MM.1S (cell line): ENCODE measurements around the gene AKR1B15.
A peak's percentile ranks its signal among the peaks of the same experiment; 100 is the strongest.

Experiments
- DNase-seq: peaks from one replicate; pipeline ENCODE4 v3.0.0-alpha.2; 2015
- H2AFZ ChIP-seq: fragments of 300-600 bp; sonication (generic); 2 replicates; pipeline ENCODE4 v1.6.0; 2016; ENCODE audit warnings: antibody characterized with exemption, low read length
- H3F3A ChIP-seq: fragments of 300-600 bp; sonication (generic); 2 replicates; pipeline ENCODE4 v1.6.1; 2016; ENCODE audit warnings: mild to moderate bottlenecking, antibody characterized with exemption, low read length, moderate library complexity, mixed read lengths; ENCODE audit not compliant: insufficient read depth
- H3K27ac ChIP-seq: fragments of 300-600 bp; sonication (generic); 2 replicates; pipeline ENCODE4 v1.5.1; 2016; ENCODE audit warnings: mild to moderate bottlenecking, low read length
- H3K27me3 ChIP-seq: fragments of 300-600 bp; sonication (generic); replicated peaks from 2 replicates; pipeline ENCODE4 v1.6.0; 2016; ENCODE audit warnings: low read length; ENCODE audit not compliant: insufficient read depth
- H3K36me3 ChIP-seq: fragments of 300-600 bp; sonication (generic); replicated peaks from 2 replicates; pipeline ENCODE4 v1.6.1; 2016; ENCODE audit warnings: mild to moderate bottlenecking, low read length, mixed read lengths; ENCODE audit not compliant: insufficient read depth
- H3K4me1 ChIP-seq: fragments of 300-600 bp; sonication (generic); 2 replicates; pipeline ENCODE4 v1.6.1; 2016; ENCODE audit warnings: low read length, mixed read lengths
- H3K4me2 ChIP-seq: fragments of 300-600 bp; sonication (generic); 2 replicates; pipeline ENCODE4 v1.6.0; 2016; ENCODE audit warnings: low read depth, low read length
- H3K4me3 ChIP-seq: fragments of 300-600 bp; sonication (generic); 2 replicates; pipeline ENCODE4 v1.5.1; 2016; ENCODE audit warnings: low read length, mixed read lengths
- H3K79me2 ChIP-seq: fragments of 300-600 bp; sonication (generic); 2 replicates; pipeline ENCODE4 v1.6.1; 2016; ENCODE audit warnings: mixed run types, low read length, mixed read lengths
- H3K9ac ChIP-seq: fragments of 300-600 bp; sonication (generic); 2 replicates; pipeline ENCODE4 v1.6.1; 2016; ENCODE audit warnings: low read length, mixed read lengths
- H3K9me2 ChIP-seq: fragments of 300-600 bp; sonication (generic); replicated peaks from 2 replicates; pipeline ENCODE4 v1.6.1; 2016; ENCODE audit warnings: mild to moderate bottlenecking, low read length, mixed read lengths; ENCODE audit not compliant: insufficient read depth
- H3K9me3 ChIP-seq: fragments of 300-600 bp; sonication (generic); replicated peaks from 2 replicates; pipeline ENCODE4 v1.6.1; 2016; ENCODE audit warnings: mild to moderate bottlenecking, low read length, mixed read lengths; ENCODE audit not compliant: insufficient read depth
- H4K20me1 ChIP-seq: fragments of 300-600 bp; sonication (generic); 2 replicates; pipeline ENCODE4 v1.6.1; 2016; ENCODE audit warnings: mild to moderate bottlenecking, low read length, moderate library complexity, mixed read lengths; ENCODE audit not compliant: insufficient read depth
- CTCF ChIP-seq: fragments of 300-600 bp; sonication (generic); IDR thresholded peaks from 2 replicates; pipeline ENCODE4 v1.5.1; 2016; ENCODE audit warnings: antibody characterized with exemption, low read length, mixed read lengths
- EZH2 ChIP-seq: fragments of 300-600 bp; sonication (generic); optimal IDR thresholded peaks from 2 replicates; pipeline ENCODE3; 2017; ENCODE audit warnings: low read depth, mild to moderate bottlenecking, antibody characterized with exemption, low read length, mixed read lengths
- EZH2phosphoT487 ChIP-seq: fragments of 300-600 bp; sonication (generic); IDR thresholded peaks from 2 replicates; pipeline ENCODE4 v1.6.1; 2018; ENCODE audit warnings: antibody characterized with exemption, low read length

AKR1B15 gene

GRCh38 chr7:134601459-134601858, 52.5 kb downstream of the AKR1B15 start:
- no peak overlapping the region for H3K4me3 ChIP-seq
- H3K36me3 ChIP-seq: no peaks in the 10 kb centered on the region
- no peaks in the 10 kb centered on the region for H3F3A ChIP-seq
- TF ChIP-seq CTCF (no peak), EZH2 (no peak), EZH2phosphoT487 (no peak)
- no peaks in the 10 kb centered on the region for H3K79me2 ChIP-seq
- no peak overlapping the region for H3K4me2 ChIP-seq
- H3K9me3 ChIP-seq: no peaks in the 10 kb centered on the region
- H3K4me1 ChIP-seq: no peaks in the 10 kb centered on the region
- no peak overlapping the region for H2AFZ ChIP-seq
- H3K9me2 ChIP-seq: no peaks in the 10 kb centered on the region
- H3K9ac ChIP-seq: no peak overlapping the region
- H3K27me3 ChIP-seq: no peaks in the 10 kb centered on the region
- no peak for DNase-seq
- H4K20me1 ChIP-seq: no peaks in the 10 kb centered on the region
- H3K27ac ChIP-seq: no peak overlapping the region

- Histone ChIP-seq H3K79me2 (no peaks in the 10 kb centered on the region), H2AFZ (no peak overlapping the region), H3K9me3 (no peaks in the 10 kb centered on the region), H3F3A (no peaks in the 10 kb centered on the region), H3K9me2 (no peaks in the 10 kb centered on the region), H3K4me3 (no peak overlapping the region), H3K36me3 (no peaks in the 10 kb centered on the region), H3K4me2 (no peak overlapping the region), H3K27ac (no peak overlapping the region), H4K20me1 (no peaks in the 10 kb centered on the region), H3K4me1 (no peaks in the 10 kb centered on the region), H3K9ac (no peak overlapping the region), H3K27me3 (no peaks in the 10 kb centered on the region)
- DNase-seq: no peak
- TF ChIP-seq CTCF: no peak
- no peak for TF ChIP-seq EZH2phosphoT487
Measured at GRCh38 chr7:134602881-134603451, 54.1 kb downstream of the AKR1B15 start.

GRCh38 chr7:134605978-134606923, 57.3 kb downstream of the AKR1B15 start:
- H3K4me1 ChIP-seq: no peaks in the 10 kb centered on the region
- peak; percentile 70 for DNase-seq
- H2AFZ ChIP-seq: no peak overlapping the region
- H3K27me3 ChIP-seq: no peaks in the 10 kb centered on the region
- H3K27ac ChIP-seq: no peak overlapping the region
- H3K9me2 ChIP-seq: no peaks in the 10 kb centered on the region
- H3K4me3 ChIP-seq: no peak overlapping the region
- no peak overlapping the region for H3K9ac ChIP-seq
- no peaks in the 10 kb centered on the region for H3K36me3 ChIP-seq
- no peaks in the 10 kb centered on the region for H4K20me1 ChIP-seq
- peak overlapping the region; percentile 37 for H3K4me2 ChIP-seq
- no peak for TF ChIP-seq EZH2phosphoT487
- TF ChIP-seq CTCF: peak; percentile 99
- H3K79me2 ChIP-seq: no peaks in the 10 kb centered on the region
- H3K9me3 ChIP-seq: no peaks in the 10 kb centered on the region
- no peaks in the 10 kb centered on the region for H3F3A ChIP-seq
